ENCODE results near the gene SEMA5B.

The SEMA5B gene

GRCh38 chr3:122992133-122992532, 35.4 kb downstream of the SEMA5B start:
- no peak for DNase-seq

- no peak for DNase-seq
These were observed 36.2 kb downstream of the SEMA5B start for GRCh38 chr3:122991236-122991985.

- DNase-seq = no peak
These were observed 37.5 kb downstream of the SEMA5B start for GRCh38 chr3:122989856-122990575.

GRCh38 chr3:122988508-122988907, 39.1 kb downstream of the SEMA5B start:
- DNase-seq = no peak

- no peak for DNase-seq
These were observed 39.7 kb downstream of the SEMA5B start for GRCh38 chr3:122987736-122988319.

GRCh38 chr3:122987231-122987630, 40.3 kb downstream of the SEMA5B start:
- no peak for DNase-seq

GRCh38 chr3:122986693-122987179, 40.8 kb downstream of the SEMA5B start:
- no peak for DNase-seq

GRCh38 chr3:122985539-122985938, 42.0 kb downstream of the SEMA5B start:
- DNase-seq = no peak

- no peak for DNase-seq
These were observed 42.9 kb downstream of the SEMA5B start for GRCh38 chr3:122984650-122985049.

- DNase-seq = no peak
These were observed 43.6 kb downstream of the SEMA5B start for GRCh38 chr3:122984007-122984406.

- no peak for DNase-seq
These were observed 45.1 kb downstream of the SEMA5B start for GRCh38 chr3:122982216-122983185.

GRCh38 chr3:122979211-122979610, 48.4 kb downstream of the SEMA5B start:
- DNase-seq = no peak

GRCh38 chr3:122978569-122978968, 49.0 kb downstream of the SEMA5B start:
- no peak for DNase-seq

- DNase-seq = no peak
These were observed 49.7 kb downstream of the SEMA5B start for GRCh38 chr3:122977746-122978466.

- DNase-seq = no peak
These were observed 51.7 kb downstream of the SEMA5B start for GRCh38 chr3:122975924-122976293.

- DNase-seq = no peak
These were observed 52.2 kb downstream of the SEMA5B start for GRCh38 chr3:122975163-122975923.

GRCh38 chr3:122974764-122975162, 52.8 kb downstream of the SEMA5B start:
- no peak for DNase-seq

GRCh38 chr3:122973893-122974615, 53.5 kb downstream of the SEMA5B start:
- no peak for DNase-seq

- DNase-seq = no peak
These were observed 55.4 kb downstream of the SEMA5B start for GRCh38 chr3:122972141-122972540.

Data from GOT3 (cell line).